ENCODE results near the gene PYROXD2.

PYROXD2 gene

GRCh38 chr10:98390406-98390805 lies 24.6 kb downstream of the PYROXD2 start:
- no peak for DNase-seq (ENCODE audit: low read depth)

GRCh38 chr10:98389398-98389797 lies 25.6 kb downstream of the PYROXD2 start:
- DNase-seq (ENCODE audit: low read depth): no peak

GRCh38 chr10:98388101-98388655 lies 26.8 kb downstream of the PYROXD2 start:
- no peak for DNase-seq (ENCODE audit: low read depth)

GRCh38 chr10:98384531-98385133 lies 30.4 kb downstream of the PYROXD2 start:
- no peak for DNase-seq (ENCODE audit: low read depth)

GRCh38 chr10:98383869-98384268 lies 31.1 kb downstream of the PYROXD2 start:
- no peak for DNase-seq (ENCODE audit: low read depth)

GRCh38 chr10:98383134-98383667 lies 31.8 kb downstream of the PYROXD2 start:
- peak; percentile 80 for DNase-seq (ENCODE audit: low read depth)

GRCh38 chr10:98382691-98383101 lies 32.3 kb downstream of the PYROXD2 start:
- peak; percentile 30 for DNase-seq (ENCODE audit: low read depth)

GRCh38 chr10:98380493-98381339 lies 34.3 kb downstream of the PYROXD2 start:
- no peak for DNase-seq (ENCODE audit: low read depth)

- DNase-seq (ENCODE audit: low read depth): peak; percentile 73
These were observed 36.3 kb downstream of the PYROXD2 start for GRCh38 chr10:98378722-98379121.

- DNase-seq (ENCODE audit: low read depth): no peak
These were observed 37.4 kb downstream of the PYROXD2 start for GRCh38 chr10:98377536-98377935.

- no peak for DNase-seq (ENCODE audit: low read depth)
These were observed 38.0 kb downstream of the PYROXD2 start for GRCh38 chr10:98377001-98377400.

GRCh38 chr10:98376485-98376884 lies 38.5 kb downstream of the PYROXD2 start:
- DNase-seq (ENCODE audit: low read depth): peak; percentile 63

- peak; percentile 63 for DNase-seq (ENCODE audit: low read depth)
These were observed 40.6 kb downstream of the PYROXD2 start for GRCh38 chr10:98374217-98374985.

- DNase-seq (ENCODE audit: low read depth): no peak
These were observed 41.5 kb downstream of the PYROXD2 start for GRCh38 chr10:98373260-98374040.

GRCh38 chr10:98370831-98371820 lies 43.9 kb downstream of the PYROXD2 start:
- no peak for DNase-seq (ENCODE audit: low read depth)

- no peak for DNase-seq (ENCODE audit: low read depth)
These were observed 45.2 kb downstream of the PYROXD2 start for GRCh38 chr10:98369801-98370200.

GRCh38 chr10:98368644-98369043 lies 46.3 kb downstream of the PYROXD2 start:
- DNase-seq (ENCODE audit: low read depth): no peak

GRCh38 chr10:98367604-98368451 lies 47.2 kb downstream of the PYROXD2 start:
- no peak for DNase-seq (ENCODE audit: low read depth)

GRCh38 chr10:98366062-98366530 lies 48.9 kb downstream of the PYROXD2 start:
- DNase-seq (ENCODE audit: low read depth): no peak

Measured in iris pigment epithelial cell (primary cell).